EL (cell line): Measurements from ENCODE around the gene TLR9.
"Not testable (repeated sequence)": the region's sequence is repeated elsewhere in the genome, so short reads cannot be mapped to it uniquely, and the experiment has no call there.

Source experiments
- DNase-seq: peaks from one replicate; pipeline ENCODE4 v3.0.0-alpha.2; 2016

TLR9 gene

GRCh38 chr3:52194485-52195290 lies 30.8 kb downstream of the TLR9 start:
- DNase-seq: no peak

GRCh38 chr3:52193065-52193464 lies 32.4 kb downstream of the TLR9 start:
- peak; percentile 75 for DNase-seq

- no peak for DNase-seq
Measured at GRCh38 chr3:52191663-52192062, 33.8 kb downstream of the TLR9 start.

- peak; percentile 82 for DNase-seq
Measured at GRCh38 chr3:52190294-52191074, 35.0 kb downstream of the TLR9 start.

- DNase-seq: no peak
Measured at GRCh38 chr3:52188556-52188955, 36.9 kb downstream of the TLR9 start.

GRCh38 chr3:52186729-52187128 lies 38.7 kb downstream of the TLR9 start:
- no peak for DNase-seq

- DNase-seq: no peak
Measured at GRCh38 chr3:52185837-52186236, 39.6 kb downstream of the TLR9 start.

- DNase-seq: no peak
Measured at GRCh38 chr3:52185311-52185710, 40.1 kb downstream of the TLR9 start.

GRCh38 chr3:52184690-52185089 lies 40.8 kb downstream of the TLR9 start:
- DNase-seq: no peak

- no peak for DNase-seq
Measured at GRCh38 chr3:52183786-52184445, 41.5 kb downstream of the TLR9 start.

- no peak for DNase-seq
Measured at GRCh38 chr3:52182691-52183090, 42.8 kb downstream of the TLR9 start.

GRCh38 chr3:52182196-52182595 lies 43.2 kb downstream of the TLR9 start:
- DNase-seq: no peak

GRCh38 chr3:52181543-52181942 lies 43.9 kb downstream of the TLR9 start:
- DNase-seq: peak; percentile 53

GRCh38 chr3:52178537-52178936 lies 46.9 kb downstream of the TLR9 start:
- no peak for DNase-seq

GRCh38 chr3:52178126-52178525 lies 47.3 kb downstream of the TLR9 start:
- DNase-seq: not testable (repeated sequence)

- no peak for DNase-seq
Measured at GRCh38 chr3:52177701-52178042, 47.8 kb downstream of the TLR9 start.

GRCh38 chr3:52176951-52177700 lies 48.3 kb downstream of the TLR9 start:
- no peak for DNase-seq

GRCh38 chr3:52176180-52176752 lies 49.2 kb downstream of the TLR9 start:
- no peak for DNase-seq

GRCh38 chr3:52175416-52176179 lies 49.8 kb downstream of the TLR9 start:
- no peak for DNase-seq

- no peak for DNase-seq
Measured at GRCh38 chr3:52174896-52175295, 50.5 kb downstream of the TLR9 start.

- DNase-seq: no peak
Measured at GRCh38 chr3:52173101-52173500, 52.3 kb downstream of the TLR9 start.

- no peak for DNase-seq
Measured at GRCh38 chr3:52172262-52172757, 53.1 kb downstream of the TLR9 start.
